ENCODE results near the gene AMIGO2.

AMIGO2 gene

GRCh38 chr12:47095446-47096236 is 15.9 kb upstream of the AMIGO2 start:
- DNase-seq, result no peak

GRCh38 chr12:47094804-47095203 is 15.0 kb upstream of the AMIGO2 start:
- DNase-seq, result no peak

- no peak for DNase-seq
These were observed 11.2 kb upstream of the AMIGO2 start for GRCh38 chr12:47091009-47091408.

GRCh38 chr12:47088021-47088944 is 8.5 kb upstream of the AMIGO2 start:
- DNase-seq, result no peak

DNA sequence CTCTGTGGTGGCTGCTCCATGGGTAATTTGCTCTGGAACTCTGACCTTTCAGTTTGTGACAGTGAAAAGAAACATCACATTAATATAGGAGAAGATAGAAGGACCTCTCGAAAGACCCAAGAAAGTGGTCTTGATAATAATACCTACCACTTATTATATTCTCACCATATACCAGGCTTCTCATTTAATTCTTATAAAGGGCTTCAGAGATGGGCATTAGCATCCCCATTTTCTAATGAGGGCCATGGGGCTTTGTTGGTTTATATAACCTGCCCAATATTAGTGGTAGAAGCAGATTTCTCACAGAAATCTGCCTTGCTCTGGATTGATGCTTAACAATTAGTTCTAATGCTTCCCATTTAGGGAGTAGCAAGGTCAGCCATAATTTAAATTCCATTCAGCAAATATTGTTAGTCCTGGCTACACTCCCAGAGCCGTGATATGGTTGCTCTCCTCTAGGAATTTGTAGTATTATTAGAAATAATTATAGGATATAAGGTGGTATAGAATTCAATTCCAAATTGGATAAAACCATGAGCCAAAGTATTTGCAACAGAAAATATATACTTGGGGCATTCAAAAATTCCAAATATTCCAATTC is 7.4 kb upstream of the AMIGO2 start:
- no peak for DNase-seq

GRCh38 chr12:47085815-47086252 is 6.1 kb upstream of the AMIGO2 start:
- no peak for DNase-seq

GRCh38 chr12:47084172-47084571 is 4.4 kb upstream of the AMIGO2 start:
- no peak for DNase-seq

GRCh38 chr12:47082796-47083621 is 3.2 kb upstream of the AMIGO2 start:
- DNase-seq, result no peak

- DNase-seq, result no peak
These were observed 2.5 kb upstream of the AMIGO2 start for GRCh38 chr12:47082283-47082682.

- no peak for DNase-seq
These were observed 1.2 kb upstream of the AMIGO2 start for GRCh38 chr12:47080725-47081502.

DNA sequence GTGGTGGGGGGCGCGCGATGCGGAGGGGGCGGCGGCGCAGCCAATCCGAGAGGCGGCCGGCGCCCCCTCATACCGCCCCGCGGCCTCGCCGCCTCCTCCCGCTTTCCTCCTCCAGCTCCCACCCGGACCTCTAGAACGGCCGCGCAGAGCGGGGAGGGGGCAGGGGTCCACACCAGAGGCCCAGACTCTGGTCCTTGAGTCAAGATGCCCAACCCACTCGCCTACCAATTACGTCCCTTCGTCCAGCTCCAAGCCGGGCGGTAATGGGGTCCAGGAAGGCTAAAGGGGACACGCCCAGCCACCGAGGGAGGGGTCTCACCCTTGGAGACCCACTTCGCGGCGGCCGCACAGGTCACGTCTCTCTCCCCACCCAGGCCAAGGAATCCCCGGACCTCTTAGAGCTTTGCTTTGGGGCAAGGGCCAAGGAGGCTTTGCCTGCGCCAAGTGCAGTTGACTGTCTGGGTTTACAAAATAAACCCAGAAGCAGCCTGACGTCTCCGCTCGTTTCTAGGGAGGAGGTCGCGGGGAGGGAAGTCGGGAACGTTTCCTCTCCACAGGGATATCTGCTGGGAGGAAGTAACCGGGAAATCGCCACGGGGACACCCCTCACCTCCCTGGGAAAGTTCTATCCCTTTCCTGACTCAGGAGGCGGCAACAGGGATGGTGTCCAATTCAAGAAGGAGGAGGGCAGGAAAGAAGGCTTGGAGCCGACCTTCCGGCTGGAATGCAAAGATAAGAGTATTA is 394 bp upstream of the AMIGO2 start:
- no peak for DNase-seq

DNA sequence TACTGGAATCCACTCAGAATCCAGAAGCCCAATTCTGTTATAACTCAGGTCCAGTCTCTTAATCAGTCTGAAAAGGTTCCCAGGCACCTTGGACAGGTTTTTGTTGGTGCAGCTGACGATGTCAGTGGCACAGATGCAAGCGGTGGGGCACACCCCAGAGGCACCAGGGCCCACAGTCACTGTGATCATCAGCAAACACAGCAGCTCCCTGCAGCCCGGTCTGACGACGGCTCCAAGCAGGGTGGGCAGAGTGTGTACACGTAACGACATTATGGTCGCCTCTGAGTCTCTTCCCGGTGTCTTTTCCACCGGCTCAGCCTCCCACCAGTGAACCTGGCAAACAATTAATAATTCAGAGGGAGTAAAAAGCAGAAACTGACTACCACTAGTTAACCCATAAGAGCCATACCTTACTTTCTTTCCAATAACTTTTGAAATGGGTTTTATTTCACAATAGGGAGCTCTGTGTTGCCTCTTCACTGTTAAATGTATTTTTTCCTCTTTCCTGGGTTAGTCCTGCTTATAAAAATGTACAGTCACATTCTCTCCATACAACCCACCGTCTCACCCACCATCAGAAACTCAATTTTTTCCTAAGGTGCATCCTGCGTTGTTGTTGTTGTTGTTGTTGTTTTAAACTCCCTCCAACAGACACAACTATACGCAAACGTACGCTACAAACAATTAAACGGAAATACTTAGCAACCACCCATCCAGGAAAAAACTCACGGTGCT is 859 bp downstream of the AMIGO2 start:
- no peak for DNase-seq

DNA sequence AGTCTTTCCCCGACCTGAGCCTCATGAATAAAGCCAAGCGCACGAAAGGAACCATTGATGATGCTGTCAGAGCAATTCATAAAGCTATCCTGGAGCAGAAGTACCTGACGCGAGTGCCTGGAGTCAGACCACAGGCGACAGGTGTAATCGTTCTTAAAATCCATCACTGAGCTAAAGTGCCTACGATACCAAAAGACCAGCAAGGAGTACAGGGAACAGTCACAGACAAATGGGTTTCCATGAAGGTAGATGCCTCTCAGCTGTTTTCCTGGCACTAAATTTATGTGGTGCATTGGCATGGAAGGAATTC is 1.7 kb downstream of the AMIGO2 start:
- DNase-seq, result no peak

DNA sequence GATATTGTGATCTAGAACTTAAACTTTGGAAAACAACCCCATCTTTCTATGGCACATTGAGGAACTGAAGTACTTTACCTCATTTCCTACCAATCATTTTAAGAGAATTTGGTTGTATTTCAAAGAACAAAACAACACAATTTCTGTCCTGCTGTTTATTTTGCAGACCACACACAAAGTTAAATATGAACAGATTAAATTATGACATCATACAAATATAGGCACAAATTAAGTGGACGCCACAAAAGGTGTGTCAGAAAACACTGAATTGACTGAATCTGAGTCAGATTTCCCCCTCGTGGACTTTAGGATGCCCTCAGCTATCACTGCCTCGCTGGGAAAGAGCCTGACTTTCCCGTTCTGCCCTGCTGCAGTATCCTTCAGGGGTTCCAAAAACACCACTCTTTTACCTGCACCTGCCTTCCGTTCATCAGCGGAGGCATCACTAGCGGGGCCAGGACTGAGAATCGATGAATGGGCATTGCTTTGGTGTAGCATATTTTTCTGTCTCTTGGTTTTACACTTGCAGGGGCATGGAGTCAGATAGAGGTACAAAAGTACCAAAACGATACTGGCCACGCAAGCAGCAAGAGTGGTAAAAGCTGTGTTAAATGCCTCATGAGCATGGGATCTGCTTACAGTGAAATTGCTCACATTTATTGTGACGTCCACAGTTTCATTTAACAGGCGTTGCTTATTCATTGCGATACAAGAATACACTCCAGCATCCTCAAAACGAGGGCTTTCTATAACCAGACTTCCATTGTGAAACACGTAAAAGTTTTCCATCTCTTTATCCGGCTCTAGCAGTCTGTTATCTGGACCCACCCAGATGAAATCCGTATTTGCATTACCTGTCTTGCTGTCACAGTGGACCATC is 2.3 kb downstream of the AMIGO2 start:
- DNase-seq, result no peak

- no peak for DNase-seq
These were observed 4.3 kb downstream of the AMIGO2 start for GRCh38 chr12:47075192-47076084.

DNA sequence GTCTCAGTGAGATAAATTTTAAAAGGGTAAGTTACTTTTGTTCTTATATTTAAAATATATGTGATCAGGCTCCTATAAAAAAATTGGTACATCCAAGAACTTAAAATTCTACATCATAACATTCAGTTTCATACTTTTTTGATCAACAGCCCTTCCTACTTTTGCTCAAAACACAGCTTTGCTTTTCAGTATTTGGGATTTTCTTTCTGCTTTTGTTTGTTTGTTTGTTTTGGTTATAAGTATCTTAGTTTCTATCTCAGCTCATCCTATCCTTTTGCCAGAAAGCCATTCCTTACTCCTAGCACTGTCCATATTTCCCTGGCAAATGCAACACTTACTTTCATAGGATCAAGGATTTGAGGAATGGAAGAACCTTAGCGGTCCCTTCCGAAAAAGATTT is 5.0 kb downstream of the AMIGO2 start:
- DNase-seq, result no peak

DNA sequence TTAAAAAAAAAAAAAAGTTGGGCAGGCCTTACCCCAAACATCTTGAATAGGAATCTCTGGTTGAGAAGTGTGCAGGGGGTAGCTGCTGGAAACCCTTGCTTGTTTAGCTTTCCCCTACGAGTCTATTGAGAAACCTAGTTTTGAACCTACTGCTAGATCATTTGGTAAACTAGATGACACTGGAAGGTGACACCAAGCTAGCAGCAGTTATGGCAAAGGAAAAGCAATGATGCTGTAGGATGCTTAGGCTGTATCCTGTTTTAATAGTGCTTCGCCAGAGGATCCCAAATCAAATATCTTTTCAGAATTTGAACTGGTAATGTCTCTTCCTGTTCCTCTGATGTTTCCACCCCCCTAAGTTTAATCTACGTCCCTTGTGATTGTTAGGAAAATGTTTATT is 5.8 kb downstream of the AMIGO2 start:
- no peak for DNase-seq

DNA sequence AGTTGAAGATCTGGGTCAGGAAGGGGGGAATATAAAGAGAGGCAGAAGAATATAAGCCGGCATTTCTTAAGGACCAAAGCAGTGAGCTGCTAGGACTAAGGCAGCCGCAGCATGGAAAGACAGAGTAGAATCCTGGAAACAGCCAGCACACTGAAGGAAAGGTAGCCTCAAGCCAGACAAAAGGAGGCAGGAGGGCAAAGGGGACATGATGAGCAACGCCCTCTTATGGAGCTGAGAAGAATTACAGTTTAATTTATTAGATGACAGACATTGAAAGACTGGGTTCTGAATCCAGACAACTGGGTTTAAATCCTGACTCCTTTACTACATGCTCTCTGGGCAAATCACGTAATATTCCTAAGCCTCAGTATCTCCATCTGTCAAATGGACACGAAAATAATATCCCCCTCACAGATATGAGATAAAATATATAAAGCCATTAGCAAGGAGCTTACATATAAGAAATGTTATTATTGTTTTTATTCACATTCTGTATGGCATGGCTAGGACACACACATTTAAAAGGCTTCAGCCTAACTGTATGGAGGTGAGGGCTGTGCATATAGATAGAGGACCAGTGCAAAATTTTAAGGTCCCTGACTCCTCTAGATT is 8.4 kb downstream of the AMIGO2 start:
- no peak for DNase-seq
